ENCODE measurements around the gene SH2D3A.

SH2D3A gene

GRCh38 chr19:6754136-6754535 is 13.1 kb downstream of the SH2D3A start:
- TF ChIP-seq MAX (IDR thresholded peaks at IDR 0.05) (no peak), EP300 (IDR thresholded peaks at IDR 0.05; ENCODE audit: borderline replicate concordance) (no peak), NFIC (IDR thresholded peaks at IDR 0.05) (no peak), YY1 (IDR thresholded peaks at IDR 0.05; ENCODE audit: low read depth) (no peak), TCF12 (IDR thresholded peaks at IDR 0.05; ENCODE audit: low read depth) (no peak), USF1 (IDR thresholded peaks at IDR 0.05) (no peak), REST (IDR thresholded peaks at IDR 0.05; ENCODE audit: low read depth) (no peak), RAD21 (IDR thresholded peaks at IDR 0.05; ENCODE audit: low read depth) (no peak), TAF1 (IDR thresholded peaks at IDR 0.05; ENCODE audit: low read depth) (no peak), EGR1 (IDR thresholded peaks at IDR 0.05) (no peak), TEAD4 (IDR thresholded peaks at IDR 0.05) (no peak)

- no peak for TF ChIP-seq EP300 (IDR thresholded peaks at IDR 0.05; ENCODE audit: borderline replicate concordance)
- TF ChIP-seq USF1 (IDR thresholded peaks at IDR 0.05), result peak; percentile 28
- no peak for TF ChIP-seq TEAD4 (IDR thresholded peaks at IDR 0.05)
These were observed 13.8 kb downstream of the SH2D3A start for GRCh38 chr19:6753178-6754031.

GRCh38 chr19:6752256-6753177 is 14.7 kb downstream of the SH2D3A start:
- TF ChIP-seq EGR1 (IDR thresholded peaks at IDR 0.05), result no peak
- no peak for TF ChIP-seq USF1 (IDR thresholded peaks at IDR 0.05)
- no peak for TF ChIP-seq TCF12 (IDR thresholded peaks at IDR 0.05; ENCODE audit: low read depth)
- no peak for TF ChIP-seq CEBPB (IDR thresholded peaks at IDR 0.05)
- no peak for TF ChIP-seq TEAD4 (IDR thresholded peaks at IDR 0.05)
- no peak for TF ChIP-seq REST (IDR thresholded peaks at IDR 0.05; ENCODE audit: low read depth)
- no peak for TF ChIP-seq FOXM1 (IDR thresholded peaks at IDR 0.05; ENCODE audit: borderline replicate concordance, low read depth)
- no peak for TF ChIP-seq TAF1 (IDR thresholded peaks at IDR 0.05; ENCODE audit: low read depth)
- no peak for TF ChIP-seq MAX (IDR thresholded peaks at IDR 0.05)

GRCh38 chr19:6751189-6751588 is 16.0 kb downstream of the SH2D3A start:
- TF ChIP-seq USF1 (IDR thresholded peaks at IDR 0.05) (no peak), FOXM1 (IDR thresholded peaks at IDR 0.05; ENCODE audit: borderline replicate concordance, low read depth) (no peak)

GRCh38 chr19:6750062-6750461 is 17.2 kb downstream of the SH2D3A start:
- TF ChIP-seq MAX (IDR thresholded peaks at IDR 0.05) (no peak), TAF1 (IDR thresholded peaks at IDR 0.05; ENCODE audit: low read depth) (no peak), FOXM1 (IDR thresholded peaks at IDR 0.05; ENCODE audit: borderline replicate concordance, low read depth) (no peak), EP300 (IDR thresholded peaks at IDR 0.05; ENCODE audit: borderline replicate concordance) (no peak), RAD21 (IDR thresholded peaks at IDR 0.05; ENCODE audit: low read depth) (no peak), ZBTB7A (IDR thresholded peaks at IDR 0.05; ENCODE audit: low read depth) (no peak), CREB1 (IDR thresholded peaks at IDR 0.05; ENCODE audit: low read depth) (no peak), CEBPB (IDR thresholded peaks at IDR 0.05) (no peak), REST (IDR thresholded peaks at IDR 0.05; ENCODE audit: low read depth) (no peak), YY1 (IDR thresholded peaks at IDR 0.05; ENCODE audit: low read depth) (no peak), TCF12 (IDR thresholded peaks at IDR 0.05; ENCODE audit: low read depth) (no peak), TEAD4 (IDR thresholded peaks at IDR 0.05) (no peak), NFIC (IDR thresholded peaks at IDR 0.05) (no peak), USF1 (IDR thresholded peaks at IDR 0.05) (no peak), EGR1 (IDR thresholded peaks at IDR 0.05) (no peak)

All from Ishikawa (cell line).